Measurements from ENCODE around the gene TMEM176B.

TMEM176B gene

GRCh38 chr7:150759479-150759878, 40.7 kb downstream of the TMEM176B start:
- no peaks in the 10 kb centered on the region for H3K9me3 ChIP-seq (ENCODE audit: low read length)
- no peak overlapping the region for H3K4me3 ChIP-seq (ENCODE audit: low read depth in 1 of 2, low read length in 2 of 2)
- H3K9ac ChIP-seq (ENCODE audit: low read length): no peak overlapping the region
- no peak overlapping the region for H3K27ac ChIP-seq (ENCODE audit: low read depth, low read length)
- H3K4me1 ChIP-seq (ENCODE audit: insufficient read depth, low read length): no peaks in the 10 kb centered on the region
- H3K27me3 ChIP-seq (ENCODE audit: control insufficient read depth in 1 of 2, insufficient read depth in 2 of 2, low read length in 2 of 2): no peaks in the 10 kb centered on the region
- H3K36me3 ChIP-seq (ENCODE audit: insufficient read depth, low read length): no peaks in the 10 kb centered on the region

- H3K27ac ChIP-seq (ENCODE audit: low read depth, low read length): no peak overlapping the region
Measured at GRCh38 chr7:150756858-150757257, 43.3 kb downstream of the TMEM176B start.

GRCh38 chr7:150756166-150756565, 44.0 kb downstream of the TMEM176B start:
- Histone ChIP-seq H3K4me1 (ENCODE audit: insufficient read depth, low read length) (no peaks in the 10 kb centered on the region), H3K9ac (ENCODE audit: low read length) (no peak overlapping the region), H3K27me3 (ENCODE audit: control insufficient read depth in 1 of 2, insufficient read depth in 2 of 2, low read length in 2 of 2) (no peaks in the 10 kb centered on the region), H3K4me3 (ENCODE audit: low read depth in 1 of 2, low read length in 2 of 2) (no peak overlapping the region), H3K27ac (ENCODE audit: low read depth, low read length) (no peak overlapping the region), H3K36me3 (ENCODE audit: insufficient read depth, low read length) (no peaks in the 10 kb centered on the region), H3K9me3 (ENCODE audit: low read length) (no peaks in the 10 kb centered on the region)

More at GRCh38 chr7:150756858-150757257, 43.3 kb downstream of the TMEM176B start:
- Histone ChIP-seq H3K36me3 (ENCODE audit: insufficient read depth, low read length) (no peaks in the 10 kb centered on the region), H3K4me3 (ENCODE audit: low read depth in 1 of 2, low read length in 2 of 2) (no peak overlapping the region), H3K9ac (ENCODE audit: low read length) (no peak overlapping the region), H3K4me1 (ENCODE audit: insufficient read depth, low read length) (no peaks in the 10 kb centered on the region), H3K9me3 (ENCODE audit: low read length) (no peaks in the 10 kb centered on the region), H3K27me3 (ENCODE audit: control insufficient read depth in 1 of 2, insufficient read depth in 2 of 2, low read length in 2 of 2) (no peaks in the 10 kb centered on the region)

GRCh38 chr7:150755473-150756099, 44.6 kb downstream of the TMEM176B start:
- no peaks in the 10 kb centered on the region for H3K9me3 ChIP-seq (ENCODE audit: low read length)
- no peaks in the 10 kb centered on the region for H3K4me1 ChIP-seq (ENCODE audit: insufficient read depth, low read length)
- no peak overlapping the region for H3K4me3 ChIP-seq (ENCODE audit: low read depth in 1 of 2, low read length in 2 of 2)
- H3K36me3 ChIP-seq (ENCODE audit: insufficient read depth, low read length): no peaks in the 10 kb centered on the region
- no peak overlapping the region for H3K27ac ChIP-seq (ENCODE audit: low read depth, low read length)
- H3K9ac ChIP-seq (ENCODE audit: low read length): no peak overlapping the region
- H3K27me3 ChIP-seq (ENCODE audit: control insufficient read depth in 1 of 2, insufficient read depth in 2 of 2, low read length in 2 of 2): no peaks in the 10 kb centered on the region

GRCh38 chr7:150754951-150755350, 45.2 kb downstream of the TMEM176B start:
- H3K27me3 ChIP-seq (ENCODE audit: control insufficient read depth in 1 of 2, insufficient read depth in 2 of 2, low read length in 2 of 2): no peaks in the 10 kb centered on the region
- H3K9me3 ChIP-seq (ENCODE audit: low read length): no peaks in the 10 kb centered on the region
- H3K27ac ChIP-seq (ENCODE audit: low read depth, low read length): no peak overlapping the region

GRCh38 chr7:150753826-150754603, 46.1 kb downstream of the TMEM176B start:
- Histone ChIP-seq H3K27ac (ENCODE audit: low read depth, low read length) (no peak overlapping the region), H3K9ac (ENCODE audit: low read length) (no peak overlapping the region)

More at GRCh38 chr7:150754951-150755350, 45.2 kb downstream of the TMEM176B start:
- Histone ChIP-seq H3K36me3 (ENCODE audit: insufficient read depth, low read length) (no peaks in the 10 kb centered on the region), H3K9ac (ENCODE audit: low read length) (no peak overlapping the region), H3K4me3 (ENCODE audit: low read depth in 1 of 2, low read length in 2 of 2) (no peak overlapping the region), H3K4me1 (ENCODE audit: insufficient read depth, low read length) (no peaks in the 10 kb centered on the region)

GRCh38 chr7:150753239-150753638, 46.9 kb downstream of the TMEM176B start:
- Histone ChIP-seq H3K9ac (ENCODE audit: low read length) (no peak overlapping the region), H3K27me3 (ENCODE audit: control insufficient read depth in 1 of 2, insufficient read depth in 2 of 2, low read length in 2 of 2) (no peaks in the 10 kb centered on the region), H3K9me3 (ENCODE audit: low read length) (no peaks in the 10 kb centered on the region), H3K4me3 (ENCODE audit: low read depth in 1 of 2, low read length in 2 of 2) (no peak overlapping the region), H3K4me1 (ENCODE audit: insufficient read depth, low read length) (no peaks in the 10 kb centered on the region), H3K36me3 (ENCODE audit: insufficient read depth, low read length) (no peaks in the 10 kb centered on the region), H3K27ac (ENCODE audit: low read depth, low read length) (no peak overlapping the region)

More at GRCh38 chr7:150753826-150754603, 46.1 kb downstream of the TMEM176B start:
- no peaks in the 10 kb centered on the region for H3K27me3 ChIP-seq (ENCODE audit: control insufficient read depth in 1 of 2, insufficient read depth in 2 of 2, low read length in 2 of 2)
- H3K4me1 ChIP-seq (ENCODE audit: insufficient read depth, low read length): no peaks in the 10 kb centered on the region
- no peak overlapping the region for H3K4me3 ChIP-seq (ENCODE audit: low read depth in 1 of 2, low read length in 2 of 2)
- H3K9me3 ChIP-seq (ENCODE audit: low read length): no peaks in the 10 kb centered on the region
- H3K36me3 ChIP-seq (ENCODE audit: insufficient read depth, low read length): no peaks in the 10 kb centered on the region

- Histone ChIP-seq H3K27ac (ENCODE audit: low read depth, low read length) (no peak overlapping the region), H3K9me3 (ENCODE audit: low read length) (no peaks in the 10 kb centered on the region), H3K27me3 (ENCODE audit: control insufficient read depth in 1 of 2, insufficient read depth in 2 of 2, low read length in 2 of 2) (no peaks in the 10 kb centered on the region), H3K36me3 (ENCODE audit: insufficient read depth, low read length) (no peaks in the 10 kb centered on the region), H3K4me1 (ENCODE audit: insufficient read depth, low read length) (no peaks in the 10 kb centered on the region), H3K9ac (ENCODE audit: low read length) (no peak overlapping the region), H3K4me3 (ENCODE audit: low read depth in 1 of 2, low read length in 2 of 2) (no peak overlapping the region)
Measured at GRCh38 chr7:150751702-150752101, 48.5 kb downstream of the TMEM176B start.

GRCh38 chr7:150748376-150748775, 51.8 kb downstream of the TMEM176B start:
- peaks cover 14% of the 10 kb centered on the region for H3K4me1 ChIP-seq (ENCODE audit: insufficient read depth, low read length)

GRCh38 chr7:150746921-150747320, 53.2 kb downstream of the TMEM176B start:
- Histone ChIP-seq H3K9ac (ENCODE audit: low read length) (no peak overlapping the region), H3K27me3 (ENCODE audit: control insufficient read depth in 1 of 2, insufficient read depth in 2 of 2, low read length in 2 of 2) (no peaks in the 10 kb centered on the region), H3K4me3 (ENCODE audit: low read depth in 1 of 2, low read length in 2 of 2) (no peak overlapping the region), H3K4me1 (ENCODE audit: insufficient read depth, low read length) (peaks cover 24% of the 10 kb centered on the region), H3K9me3 (ENCODE audit: low read length) (no peaks in the 10 kb centered on the region), H3K36me3 (ENCODE audit: insufficient read depth, low read length) (no peaks in the 10 kb centered on the region), H3K27ac (ENCODE audit: low read depth, low read length) (no peak overlapping the region)

More at GRCh38 chr7:150748376-150748775, 51.8 kb downstream of the TMEM176B start:
- no peak overlapping the region for H3K9ac ChIP-seq (ENCODE audit: low read length)
- H3K27me3 ChIP-seq (ENCODE audit: control insufficient read depth in 1 of 2, insufficient read depth in 2 of 2, low read length in 2 of 2): no peaks in the 10 kb centered on the region
- H3K27ac ChIP-seq (ENCODE audit: low read depth, low read length): no peak overlapping the region
- H3K4me3 ChIP-seq (ENCODE audit: low read depth in 1 of 2, low read length in 2 of 2): no peak overlapping the region
- no peaks in the 10 kb centered on the region for H3K9me3 ChIP-seq (ENCODE audit: low read length)
- H3K36me3 ChIP-seq (ENCODE audit: insufficient read depth, low read length): no peaks in the 10 kb centered on the region

- H3K27ac ChIP-seq (ENCODE audit: low read depth, low read length): no peak overlapping the region
- H3K27me3 ChIP-seq (ENCODE audit: control insufficient read depth in 1 of 2, insufficient read depth in 2 of 2, low read length in 2 of 2): no peaks in the 10 kb centered on the region
- H3K4me1 ChIP-seq (ENCODE audit: insufficient read depth, low read length): peaks cover 24% of the 10 kb centered on the region
- no peaks in the 10 kb centered on the region for H3K9me3 ChIP-seq (ENCODE audit: low read length)
- H3K36me3 ChIP-seq (ENCODE audit: insufficient read depth, low read length): no peaks in the 10 kb centered on the region
- H3K4me3 ChIP-seq (ENCODE audit: low read depth in 1 of 2, low read length in 2 of 2): no peak overlapping the region
- no peak overlapping the region for H3K9ac ChIP-seq (ENCODE audit: low read length)
Measured at GRCh38 chr7:150745876-150746275, 54.3 kb downstream of the TMEM176B start.

Data from muscle layer of colon (tissue), 2 donors.